IMR-90 (cell line): ENCODE data around the gene EIF4B. TPM values are rescaled to one million over a fixed set of nuclear protein-coding genes. Genes with fewer than 3 reads are reported as not detected.

Experiments
- ATAC-seq: fragments of 200-7000 bp; cut with Tn5 transposase; 2 replicates; pipeline ENCODE4 v1.9.1; 2020; ENCODE audit warnings: low read depth, mild to moderate bottlenecking, moderate library complexity
- BruUV-seq: library from RNA; stranded (reverse); fragments of 400-500 nt; replicated peaks from 2 replicates; lab custom pipeline; 2021; lab: Mats Ljungman, UMichigan
- CTCF ChIA-PET: fragments of 300-600 bp; formaldehyde crosslinking; extraction: SDS; loops from one replicate; lab custom pipeline; 2021; ENCODE audit warnings: antibody characterized with exemption; lab: Yijun Ruan, JAX
- POLR2A ChIA-PET: fragments of 300-600 bp; sonication (Branson Sonifier 250); formaldehyde crosslinking; loops from one replicate; lab custom pipeline; 2022; ENCODE audit warnings: antibody characterized with exemption; ENCODE audit not compliant: unreplicated experiment; lab: Charles Lee
- DNase-seq: peaks from one replicate; pipeline ENCODE4 v3.0.0; 2013
- H2AFZ ChIP-seq: replicated peaks from 2 replicates; pipeline ENCODE3; 2013; ENCODE audit warnings: low read length, mild to moderate bottlenecking; ENCODE audit not compliant: poor library complexity
- H2AK5ac ChIP-seq: 2 replicates; pipeline ENCODE4 v1.6.1; 2013; ENCODE audit warnings: low read depth, low read length, inconsistent platforms
- H2AK9ac ChIP-seq: replicated peaks from 2 replicates; pipeline ENCODE3; 2013; ENCODE audit warnings: mild to moderate bottlenecking, low read depth, low read length, moderate library complexity; ENCODE audit not compliant: poor library complexity
- H2BK120ac ChIP-seq: 2 replicates; pipeline ENCODE4 v1.6.1; 2013; ENCODE audit warnings: low read depth, low read length, inconsistent platforms
- H2BK15ac ChIP-seq: 3 replicates; pipeline ENCODE4 v1.6.1; 2013; ENCODE audit warnings: low read depth, low read length, inconsistent platforms
- H2BK20ac ChIP-seq: 2 replicates; pipeline ENCODE4 v1.6.1; 2013; ENCODE audit warnings: low read depth, mild to moderate bottlenecking, inconsistent platforms, low read length, moderate library complexity
- H2BK5ac ChIP-seq: 2 replicates; pipeline ENCODE4 v1.6.1; 2013; ENCODE audit warnings: mild to moderate bottlenecking, low read depth, low read length, inconsistent platforms; ENCODE audit not compliant: poor library complexity, severe bottlenecking
- H3K14ac ChIP-seq: replicated peaks from 2 replicates; pipeline ENCODE4 v1.6.1; 2013; ENCODE audit warnings: low read depth, low read length, inconsistent platforms
- H3K18ac ChIP-seq: 2 replicates; pipeline ENCODE4 v1.6.1; 2013; ENCODE audit warnings: low read depth, low read length, control low read depth
- H3K23ac ChIP-seq: 2 replicates; pipeline ENCODE4 v1.6.1; 2013; ENCODE audit warnings: low read depth, low read length, inconsistent platforms
- H3K27ac ChIP-seq: 2 replicates; pipeline ENCODE4 v1.5.1; 2013; ENCODE audit warnings: mild to moderate bottlenecking, control low read depth, low read length; ENCODE audit not compliant: insufficient read depth
- H3K27me3 ChIP-seq: 2 replicates; pipeline ENCODE4 v1.6.1; 2013; ENCODE audit warnings: low read length; ENCODE audit not compliant: control insufficient read depth, insufficient read depth
- H3K36me3 ChIP-seq: 2 replicates; pipeline ENCODE4 v1.6.1; 2013; ENCODE audit warnings: low read length, mixed read lengths; ENCODE audit not compliant: control insufficient read depth, insufficient read depth
- H3K4ac ChIP-seq: 2 replicates; pipeline ENCODE4 v1.6.1; 2013; ENCODE audit warnings: low read depth, low read length, inconsistent platforms
- H3K4me1 ChIP-seq: 2 replicates; pipeline ENCODE4 v1.6.1; 2013; ENCODE audit warnings: low read length, mixed read lengths; ENCODE audit not compliant: control insufficient read depth, insufficient read depth
- H3K4me2 ChIP-seq: 2 replicates; pipeline ENCODE4 v1.6.1; 2013; ENCODE audit warnings: low read depth, mild to moderate bottlenecking, control low read depth, low read length, moderate library complexity
- H3K4me3 ChIP-seq: 2 replicates; pipeline ENCODE4 v1.5.1; 2013; ENCODE audit warnings: low read depth, mild to moderate bottlenecking, control low read depth, low read length, moderate library complexity; ENCODE audit not compliant: insufficient read depth
- H3K56ac ChIP-seq: 2 replicates; pipeline ENCODE4 v1.6.1; 2013; ENCODE audit warnings: low read length, inconsistent platforms; ENCODE audit not compliant: insufficient read depth; ENCODE audit errors: extremely low read depth
- H3K79me1 ChIP-seq, 2 experiments: 2 replicates each; pipeline ENCODE4 v1.6.1; 2013; ENCODE audit warnings: low read length in 2 of 2, inconsistent platforms in 1 of 2, low read depth in 1 of 2
- H3K9ac ChIP-seq: 2 replicates; pipeline ENCODE4 v1.6.1; 2013; ENCODE audit warnings: low read depth, low read length, control low read depth
- H3K9me1 ChIP-seq: 2 replicates; pipeline ENCODE4 v1.6.1; 2013; ENCODE audit warnings: low read length, inconsistent platforms; ENCODE audit not compliant: insufficient read depth
- H3K9me3 ChIP-seq: 2 replicates; pipeline ENCODE4 v1.6.1; 2013; ENCODE audit warnings: low read length; ENCODE audit not compliant: control insufficient read depth, insufficient read depth
- H4K20me1 ChIP-seq: 2 replicates; pipeline ENCODE4 v1.6.1; 2013; ENCODE audit warnings: low read length, inconsistent platforms; ENCODE audit not compliant: insufficient read depth
- H4K5ac ChIP-seq: 2 replicates; pipeline ENCODE4 v1.6.1; 2013; ENCODE audit warnings: mild to moderate bottlenecking, low read depth, low read length, control low read depth
- H4K8ac ChIP-seq, 2 experiments: 2 replicates each; pipeline ENCODE4 v1.6.1; 2013; ENCODE audit warnings: low read depth in 2 of 2, low read length in 2 of 2, control low read depth in 1 of 2, inconsistent platforms in 1 of 2
- H4K91ac ChIP-seq: 2 replicates; pipeline ENCODE4 v1.6.1; 2013; ENCODE audit warnings: low read depth, low read length, inconsistent platforms; ENCODE audit not compliant: insufficient read depth
- CHD1 ChIP-seq: IDR thresholded peaks from 2 replicates; pipeline ENCODE4 v1.6.1; 2012; ENCODE audit warnings: low read depth, low read length, improper control_type of control experiment
- MAZ ChIP-seq: IDR thresholded peaks from 2 replicates; pipeline ENCODE4 v1.6.1; 2012; ENCODE audit warnings: low read depth, mild to moderate bottlenecking, low read length, improper control_type of control experiment, moderate library complexity, borderline replicate concordance
- NFE2L2 ChIP-seq: fragments of 150-350 bp; IDR thresholded peaks from 2 replicates; pipeline ENCODE4 v1.6.1; 2016; ENCODE audit warnings: low read depth, mild to moderate bottlenecking, low read length
- POLR2A ChIP-seq: IDR thresholded peaks from 2 replicates; pipeline ENCODE4 v1.6.1; 2012; ENCODE audit warnings: mild to moderate bottlenecking, low read depth, low read length
- SMC3 ChIP-seq: fragments of 150-350 bp; IDR thresholded peaks from 2 replicates; pipeline ENCODE4 v1.6.1; 2016; ENCODE audit warnings: low read depth, mild to moderate bottlenecking, antibody characterized with exemption, low read length, moderate library complexity
- WGBS, 2 experiments: methylation state at CpG; one replicate each; pipeline versions ENCODE4 v1.1.5 to v1.1.7; 2013; ENCODE audit warnings: missing lambda C conversion rate in 2 of 2; ENCODE audit not compliant: insufficient read length in 1 of 2; ENCODE audit errors: extremely low coverage in 2 of 2; 5-methylcytosine and 5-hydroxymethylcytosine counted together
- dilution Hi-C: fragments of 300-500 bp; cut with HindIII; formaldehyde crosslinking; loops from one replicate; pipeline ENCODE4 v1.14.3; 2018; ENCODE audit warnings: low sequenced_read_pairs; ENCODE audit not compliant: unreplicated experiment
- in situ Hi-C: fragments of 300-500 bp; cut with MboI; formaldehyde crosslinking; loops from 3 replicates; pipeline ENCODE4 v1.14.3; 2019; ENCODE audit warnings: low sequenced_read_pairs, inconsistent platforms, mixed read lengths
- intact Hi-C: fragments of 100-400 bp; cut with micrococcal nuclease; formaldehyde crosslinking; loops from 2 replicates; pipeline ENCODE4 v1.10.0; 2022
- polyA plus RNA-seq, 3 experiments: library from polyadenylated mRNA; depleted of rRNA; stranded (reverse); fragments of >200 nt; gene quantifications; 2 replicates each; pipeline ENCODE4 v1.2.3, GENCODE V29; 2012; ENCODE audit warnings: low replicate concordance in 1 of 3
- total RNA-seq: library from RNA; depleted of rRNA; stranded (reverse); fragments of >200 nt; gene quantifications from 2 replicates; pipeline ENCODE4 v1.2.3, GENCODE V29; 2012
- TF ChIP-seq, protein P1 (sequence below): conservative IDR thresholded peaks from 2 replicates; pipeline ENCODE4 v1.5.1; 2012; ENCODE audit warnings: mild to moderate bottlenecking, low read depth, low read length, improper control_type of control experiment

EIF4B gene
- total and polyA plus RNA-seq, 2 of the 4 experiments (the other 2 are of a cell fraction), result 313 to 671 TPM

DNA sequence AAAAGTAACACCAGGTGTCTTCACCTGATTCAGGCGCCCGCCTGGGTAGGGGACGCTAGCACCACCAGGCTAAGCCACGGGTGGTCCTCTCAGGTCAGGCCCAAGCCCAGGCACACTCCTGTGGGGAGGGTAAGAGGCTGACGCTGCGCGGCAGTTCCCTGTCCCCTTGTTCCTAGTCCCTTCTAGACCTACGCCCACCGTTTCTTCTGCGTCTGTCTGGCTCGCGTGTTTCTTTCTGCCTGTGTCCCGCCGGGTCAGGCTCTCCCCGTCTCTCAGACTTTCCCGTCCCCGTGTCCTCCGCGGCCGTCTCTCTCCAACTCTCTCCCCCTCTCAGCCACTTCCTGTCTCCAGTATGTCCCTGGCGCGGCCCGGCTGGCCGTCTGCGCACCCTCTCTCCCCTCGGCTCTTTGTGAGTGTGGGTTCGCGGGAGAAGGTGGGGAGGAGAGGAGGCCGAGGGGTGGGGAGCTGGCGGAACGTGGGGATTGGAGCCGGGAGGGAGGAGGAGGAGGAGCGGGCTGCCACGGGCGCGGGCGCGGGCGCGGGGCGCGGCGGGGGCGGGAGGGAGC lies 40.5 kb downstream of the EIF4B start:
- H3K23ac ChIP-seq, result peak overlapping the region; percentile 100
- in situ Hi-C loops (no loop called here), intact Hi-C loops (no loop called here), dilution Hi-C loops (no loop called here)
- H3K4me2 ChIP-seq, result peak overlapping the region; percentile 97
- H3K27me3 ChIP-seq, result no peaks in the 10 kb centered on the region
- DNase-seq, result peak; percentile 86
- H4K20me1 ChIP-seq, result peaks cover 15% of the 10 kb centered on the region
- ChIA-PET CTCF (interaction anchor here (1.9 kb wide), 1 partner anchor 19 kb away, joined by 5 read pairs; no protein-coding TSS in a partner anchor), POLR2A (interaction anchor here (1.0 to 2.1 kb wide), 2 partner anchors 32 to 50 kb away, joined by 3 to 7 read pairs; partner anchors contain the start of gene SPRYD3)
- peaks cover 15 to 71% of the 10 kb centered on the region in 2 experiments; a peak in 3 of 4 replicates for H3K79me1 ChIP-seq
- peaks cover 21% of the 10 kb centered on the region for H3K9me1 ChIP-seq
- no TSS peak for BruUV-seq
- TF ChIP-seq, protein P1, sequence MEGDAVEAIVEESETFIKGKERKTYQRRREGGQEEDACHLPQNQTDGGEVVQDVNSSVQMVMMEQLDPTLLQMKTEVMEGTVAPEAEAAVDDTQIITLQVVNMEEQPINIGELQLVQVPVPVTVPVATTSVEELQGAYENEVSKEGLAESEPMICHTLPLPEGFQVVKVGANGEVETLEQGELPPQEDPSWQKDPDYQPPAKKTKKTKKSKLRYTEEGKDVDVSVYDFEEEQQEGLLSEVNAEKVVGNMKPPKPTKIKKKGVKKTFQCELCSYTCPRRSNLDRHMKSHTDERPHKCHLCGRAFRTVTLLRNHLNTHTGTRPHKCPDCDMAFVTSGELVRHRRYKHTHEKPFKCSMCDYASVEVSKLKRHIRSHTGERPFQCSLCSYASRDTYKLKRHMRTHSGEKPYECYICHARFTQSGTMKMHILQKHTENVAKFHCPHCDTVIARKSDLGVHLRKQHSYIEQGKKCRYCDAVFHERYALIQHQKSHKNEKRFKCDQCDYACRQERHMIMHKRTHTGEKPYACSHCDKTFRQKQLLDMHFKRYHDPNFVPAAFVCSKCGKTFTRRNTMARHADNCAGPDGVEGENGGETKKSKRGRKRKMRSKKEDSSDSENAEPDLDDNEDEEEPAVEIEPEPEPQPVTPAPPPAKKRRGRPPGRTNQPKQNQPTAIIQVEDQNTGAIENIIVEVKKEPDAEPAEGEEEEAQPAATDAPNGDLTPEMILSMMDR, result no peak
- TF ChIP-seq CHD1 (no peak), POLR2A (peak; percentile 87), NFE2L2 (no peak), MAZ (peak; percentile 66; the same call in 1 of the 2 replicates), SMC3 (no peak)
- H3K4me3 ChIP-seq, result peak overlapping the region; percentile 64
- H2BK15ac ChIP-seq, result peak overlapping the region; percentile 91; the same call in 1 of the 3 replicates
- H3K4ac ChIP-seq, result peak overlapping the region; percentile 100
- H2AK5ac ChIP-seq, result peak overlapping the region; percentile 98
- peak overlapping the region; percentile 96 for H2AK9ac ChIP-seq
- H4K5ac ChIP-seq, result peak overlapping the region; percentile 58
- 5% methylated on average over 4 of the region's 44 CpGs; no CpG with 5 or more reads in 1 of the 2 experiments for WGBS, 2 experiments
- H3K56ac ChIP-seq, result peak overlapping the region; percentile 95
- H4K8ac ChIP-seq, result peak overlapping the region; percentile 87 to 91
- H2BK5ac ChIP-seq, result peak overlapping the region; percentile 99
- no peaks in the 10 kb centered on the region for H3K9me3 ChIP-seq
- H3K36me3 ChIP-seq, result peaks cover 6% of the 10 kb centered on the region
- peak overlapping the region; percentile 90 for H2AFZ ChIP-seq
- H3K4me1 ChIP-seq, result peaks cover 34% of the 10 kb centered on the region
- peak overlapping the region; percentile 100 for H3K14ac ChIP-seq
- ATAC-seq, result peak; percentile 44
- H3K9ac ChIP-seq, result peak overlapping the region; percentile 97
- peak overlapping the region; percentile 78; the same call in 1 of the 2 replicates for H2BK20ac ChIP-seq
- H3K27ac ChIP-seq, result peak overlapping the region; percentile 97
- peak overlapping the region; percentile 88 for H2BK120ac ChIP-seq
- H3K18ac ChIP-seq, result peak overlapping the region; percentile 76
- peak overlapping the region; percentile 96 for H4K91ac ChIP-seq
